Stomach smooth muscle (tissue), 2 donors: ENCODE results near the gene CAPNS1.
"Not testable (repeated sequence)": the region's sequence is repeated elsewhere in the genome, so short reads cannot be mapped to it uniquely, and the experiment has no call there.

Source experiments
- H3K27ac ChIP-seq: one replicate; pipeline ENCODE4 v1.7.0; 2013; ENCODE audit warnings: mild to moderate bottlenecking, low read length, inconsistent platforms
- H3K27me3 ChIP-seq, 2 donors: one replicate each; pipeline ENCODE4 v1.7.0; 2013; ENCODE audit warnings: low read length in 2 of 2; ENCODE audit not compliant: insufficient read depth in 2 of 2, control insufficient read depth in 1 of 2
- H3K36me3 ChIP-seq, 2 donors: one replicate each; pipeline ENCODE4 v1.7.0; 2013; ENCODE audit warnings: low read length in 2 of 2; ENCODE audit not compliant: control insufficient read depth in 2 of 2, insufficient read depth in 2 of 2
- H3K4me1 ChIP-seq: one replicate; pipeline ENCODE4 v1.7.0; 2013; ENCODE audit warnings: low read length; ENCODE audit not compliant: control insufficient read depth, insufficient read depth
- H3K4me3 ChIP-seq, 2 donors: one replicate each; pipeline ENCODE4 v1.7.0; 2013; ENCODE audit warnings: low read length in 2 of 2
- H3K9ac ChIP-seq, 2 donors: one replicate each; pipeline ENCODE4 v1.7.0; 2013; ENCODE audit warnings: low read length in 2 of 2, mild to moderate bottlenecking in 1 of 2
- H3K9me3 ChIP-seq, 2 donors: one replicate each; pipeline ENCODE4 v1.7.0; 2013; ENCODE audit warnings: low read length in 2 of 2; ENCODE audit not compliant: control insufficient read depth in 2 of 2
- donor health status: healthy.
- donor health status: Pancreatic carcinoma.

The CAPNS1 gene

GRCh38 chr19:36115453-36116343 is 24.2 kb upstream of the CAPNS1 start, which contains the start of gene TBCB:
TSS of gene TBCB (plus strand) at chr19:36115468. CDS start at chr19:36115561, 93 bp downstream.
- peak within 1 kb of the TSS; percentile 88 to 89 for H3K9ac ChIP-seq
- H3K27ac ChIP-seq, result peak within 1 kb of the TSS; percentile 82
- H3K36me3 ChIP-seq, result peaks cover 9 to 25% of the 10 kb centered on the region in 2 donors
- H3K4me1 ChIP-seq, result peaks cover 34% of the 10 kb centered on the region
- H3K9me3 ChIP-seq, result no peaks in the 10 kb centered on the region
- H3K27me3 ChIP-seq, result no peaks in the 10 kb centered on the region
- peak within 1 kb of the TSS; percentile 86 to 92 for H3K4me3 ChIP-seq

GRCh38 chr19:36116344-36116637 is 23.6 kb upstream of the CAPNS1 start:
- Histone ChIP-seq H3K9ac (peak overlapping the region; percentile 60 to 75), H3K4me1 (peaks cover 34% of the 10 kb centered on the region), H3K27me3 (no peaks in the 10 kb centered on the region), H3K9me3 (no peaks in the 10 kb centered on the region), H3K36me3 (peaks cover 9 to 22% of the 10 kb centered on the region in 2 donors), H3K4me3 (peak overlapping the region; percentile 86 to 92), H3K27ac (peak overlapping the region; percentile 82)

- Histone ChIP-seq H3K27ac (no peak overlapping the region), H3K27me3 (no peaks in the 10 kb centered on the region), H3K9ac (no peak overlapping the region), H3K36me3 (peaks cover 17 to 28% of the 10 kb centered on the region in 2 donors), H3K4me1 (peaks cover 14% of the 10 kb centered on the region), H3K4me3 (no peak overlapping the region), H3K9me3 (no peaks in the 10 kb centered on the region)
Observed at GRCh38 chr19:36120092-36120983, 19.5 kb upstream of the CAPNS1 start.

GRCh38 chr19:36120984-36121358 is 18.9 kb upstream of the CAPNS1 start:
- H3K27me3 ChIP-seq, result no peaks in the 10 kb centered on the region
- H3K4me1 ChIP-seq, result peaks cover 12% of the 10 kb centered on the region
- no peak overlapping the region for H3K4me3 ChIP-seq
- H3K27ac ChIP-seq, result no peak overlapping the region
- H3K9me3 ChIP-seq, result no peaks in the 10 kb centered on the region
- H3K9ac ChIP-seq, result no peak overlapping the region
- peaks cover 23 to 31% of the 10 kb centered on the region in 2 donors for H3K36me3 ChIP-seq

- Histone ChIP-seq H3K9me3 (no peaks in the 10 kb centered on the region), H3K27me3 (no peaks in the 10 kb centered on the region), H3K27ac (no peak overlapping the region), H3K4me1 (peaks cover 5% of the 10 kb centered on the region), H3K36me3 (peaks cover 23 to 31% of the 10 kb centered on the region in 2 donors), H3K4me3 (no peak overlapping the region), H3K9ac (no peak overlapping the region)
Observed at GRCh38 chr19:36121486-36122124, 18.3 kb upstream of the CAPNS1 start.

GRCh38 chr19:36125557-36125956 is 14.3 kb upstream of the CAPNS1 start:
- no peaks in the 10 kb centered on the region for H3K27me3 ChIP-seq
- H3K9ac ChIP-seq, result no peak overlapping the region
- no peaks in the 10 kb centered on the region for H3K9me3 ChIP-seq
- no peak overlapping the region for H3K27ac ChIP-seq
- peaks cover 20 to 23% of the 10 kb centered on the region in 2 donors for H3K36me3 ChIP-seq
- peaks cover 16% of the 10 kb centered on the region for H3K4me1 ChIP-seq
- no peak overlapping the region for H3K4me3 ChIP-seq

GRCh38 chr19:36128392-36128736 is 11.5 kb upstream of the CAPNS1 start:
- peak overlapping the region; percentile 93 for H3K27ac ChIP-seq
- H3K27me3 ChIP-seq, result no peaks in the 10 kb centered on the region
- peaks cover 16% of the 10 kb centered on the region for H3K4me1 ChIP-seq
- H3K9me3 ChIP-seq, result no peaks in the 10 kb centered on the region
- peak overlapping the region; percentile 45 to 73 for H3K4me3 ChIP-seq
- peaks cover 14 to 15% of the 10 kb centered on the region in 2 donors for H3K36me3 ChIP-seq
- peak overlapping the region; percentile 74 to 86 for H3K9ac ChIP-seq

GRCh38 chr19:36131221-36131620 is 8.6 kb upstream of the CAPNS1 start:
- H3K27ac ChIP-seq, H3K36me3 ChIP-seq, H3K9ac ChIP-seq, H3K9me3 ChIP-seq, H3K27me3 ChIP-seq, H3K4me3 ChIP-seq: not testable (repeated sequence)
- peaks cover 19% of the 10 kb centered on the region for H3K4me1 ChIP-seq

- H3K9me3 ChIP-seq, H3K27me3 ChIP-seq, H3K27ac ChIP-seq, H3K36me3 ChIP-seq, H3K9ac ChIP-seq, H3K4me3 ChIP-seq: not testable (repeated sequence)
- H3K4me1 ChIP-seq, result peaks cover 15% of the 10 kb centered on the region
Observed at GRCh38 chr19:36134867-36135266, 5.0 kb upstream of the CAPNS1 start.

- Histone ChIP-seq H3K4me1 (peaks cover 22% of the 10 kb centered on the region), H3K27ac (peak overlapping the region; percentile 41), H3K9me3 (no peaks in the 10 kb centered on the region), H3K4me3 (peak overlapping the region in 1 of 2 donors; percentile 22), H3K9ac (no peak overlapping the region), H3K27me3 (no peaks in the 10 kb centered on the region), H3K36me3 (no peaks in the 10 kb centered on the region)
Observed at GRCh38 chr19:36136964-36137686, 2.7 kb upstream of the CAPNS1 start.
